DMS 273 (cell line): ENCODE results near the gene CRY1.
A peak's percentile ranks its signal among the peaks of the same experiment; 100 is the strongest.

Experiments used
- DNase-seq: peaks from one replicate; lab custom pipeline; 2025; ENCODE audit not compliant: unreplicated experiment; lab: John Stamatoyannopoulos, UW

The CRY1 gene

DNA sequence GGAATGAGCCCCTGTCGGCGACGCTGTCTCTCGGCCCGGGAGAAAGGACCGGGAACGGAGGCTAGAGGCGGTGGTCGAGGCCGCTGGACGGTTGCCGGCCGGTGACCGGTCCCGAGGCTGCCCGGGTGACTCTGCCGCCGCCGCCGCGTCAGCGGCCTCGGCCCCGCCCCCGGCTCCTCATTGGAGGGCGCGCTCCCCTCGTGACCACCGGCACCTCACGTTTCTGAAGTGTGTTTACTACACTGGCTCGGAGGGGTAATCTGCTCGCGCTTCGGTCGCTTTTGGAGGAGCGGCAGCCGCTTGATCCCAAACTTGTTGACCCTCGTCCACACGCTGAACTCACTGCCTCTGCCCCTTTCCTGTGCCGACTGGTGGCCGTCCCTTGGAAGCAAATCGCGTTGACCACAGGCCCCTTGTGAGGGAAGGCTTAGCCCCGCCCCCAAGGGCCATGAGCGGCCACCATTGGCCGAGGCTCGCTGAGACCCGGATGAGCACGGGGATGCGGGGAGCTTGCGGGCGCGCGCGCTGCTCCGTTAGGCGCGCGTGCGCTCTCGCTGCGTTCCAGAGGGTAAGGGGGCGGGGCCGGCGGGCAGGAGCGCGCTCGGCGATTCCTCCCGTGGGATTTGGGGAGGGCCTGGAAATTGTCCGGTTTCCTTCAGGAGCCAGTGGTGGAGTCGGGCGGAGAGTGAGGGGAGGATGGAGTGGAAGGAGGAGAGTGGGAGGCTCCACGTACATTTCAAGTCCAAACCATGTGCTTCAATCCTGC is at the start of gene CRY1:
Gene CRY1 (minus strand): TSS at position 133 of the 766 bp plus-strand sequence. CDS start 588 bp downstream, outside the sequence.
- peak; percentile 97 for DNase-seq

- no peak for DNase-seq
Measured at GRCh38 chr12:107139787-107140186, 46.4 kb upstream of the CRY1 start.

- DNase-seq: no peak
Measured at GRCh38 chr12:107138990-107139389, 45.6 kb upstream of the CRY1 start.

GRCh38 chr12:107135177-107135576 is 41.8 kb upstream of the CRY1 start:
- no peak for DNase-seq

DNA sequence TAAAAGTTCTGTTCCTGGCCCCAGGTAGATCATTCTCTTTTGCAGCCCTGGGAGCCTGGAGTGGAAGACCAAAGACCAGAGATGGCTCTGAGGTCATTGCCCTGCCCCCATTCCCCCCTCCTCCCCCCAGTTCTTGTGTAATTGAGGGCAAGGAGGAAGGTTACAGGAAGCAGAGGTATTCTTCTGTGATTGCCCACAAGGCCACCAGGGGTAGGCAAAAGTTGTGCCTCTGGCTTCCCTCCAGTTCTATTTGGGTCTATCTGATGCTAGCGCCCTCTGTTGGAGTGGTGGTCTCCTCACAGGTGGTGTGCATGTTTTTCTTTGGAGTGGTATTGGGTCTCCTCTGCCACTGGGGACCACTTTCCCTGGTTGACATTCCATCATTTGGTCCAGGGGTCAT is 41.2 kb upstream of the CRY1 start:
- peak; percentile 48 for DNase-seq

- peak; percentile 3 for DNase-seq
Measured at GRCh38 chr12:107133462-107133861, 40.1 kb upstream of the CRY1 start.

- DNase-seq: peak; percentile 85
Measured at GRCh38 chr12:107131832-107132616, 38.7 kb upstream of the CRY1 start.

GRCh38 chr12:107130830-107131611 is 37.7 kb upstream of the CRY1 start:
- peak; percentile 36 for DNase-seq

GRCh38 chr12:107129315-107129930 is 36.1 kb upstream of the CRY1 start:
- DNase-seq: no peak

DNA sequence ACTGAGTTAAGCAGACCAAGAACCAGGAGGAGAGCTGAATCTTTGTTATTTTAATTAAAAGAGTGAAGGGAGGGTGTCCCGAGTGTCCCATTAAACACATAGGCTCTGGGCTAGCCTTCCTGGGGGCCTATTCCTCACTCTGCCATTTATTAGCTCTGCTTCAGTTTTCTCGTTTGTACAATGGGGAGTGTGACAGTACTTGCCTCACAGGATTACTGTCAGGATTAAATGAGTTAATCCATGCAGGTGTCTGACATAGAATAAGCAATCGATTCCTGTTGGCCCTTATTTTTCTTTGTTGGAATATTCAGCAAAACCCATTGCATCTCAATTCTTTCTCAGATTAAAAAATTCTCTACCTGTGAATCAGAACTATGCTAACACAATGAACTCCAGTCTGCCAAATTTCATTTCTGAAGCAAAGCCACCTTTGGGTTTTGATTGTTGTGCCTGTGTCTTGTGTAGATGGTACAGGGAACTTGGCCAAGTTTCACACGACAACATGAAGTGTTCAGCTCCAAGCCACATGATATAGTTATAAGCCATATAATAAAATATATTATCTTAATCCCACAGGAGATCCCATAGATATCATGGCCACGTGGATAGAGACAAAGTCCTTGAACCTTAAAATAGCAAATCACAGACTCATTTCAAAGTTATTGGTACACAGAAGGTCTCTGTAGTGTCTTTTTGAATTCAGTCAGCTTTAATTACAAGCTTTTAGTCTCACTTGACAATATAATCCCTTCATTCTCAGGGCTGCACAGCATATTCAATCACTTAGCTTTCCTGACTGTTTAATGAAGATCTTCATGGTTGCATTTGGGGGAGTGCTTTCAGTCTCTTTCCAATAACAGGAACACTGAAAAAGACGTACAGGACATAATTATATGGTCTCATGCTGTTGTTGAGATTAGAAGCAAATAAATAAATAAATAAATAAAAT is 34.4 kb upstream of the CRY1 start:
- no peak for DNase-seq

GRCh38 chr12:107126796-107127481 is 33.6 kb upstream of the CRY1 start:
- DNase-seq: peak; percentile 50

DNA sequence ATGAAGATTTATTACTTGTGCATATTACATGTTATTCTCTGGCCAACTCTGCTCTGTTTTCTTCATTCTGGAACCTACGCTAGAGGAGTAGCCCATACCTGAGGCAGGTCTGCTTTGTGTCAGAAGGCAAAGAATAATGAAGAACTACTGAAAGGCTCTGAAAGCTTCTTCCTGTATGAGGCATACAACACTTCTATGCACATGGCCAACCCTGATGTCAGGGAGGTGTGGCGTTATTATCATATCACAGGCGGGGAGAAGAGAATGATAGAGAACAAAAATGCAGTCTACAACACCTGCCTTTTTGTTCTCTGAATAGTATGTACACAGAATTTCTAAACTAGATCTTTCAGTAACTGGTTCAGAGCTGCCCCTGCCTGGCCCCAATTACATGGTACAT is 32.5 kb upstream of the CRY1 start:
- DNase-seq: no peak

DNA sequence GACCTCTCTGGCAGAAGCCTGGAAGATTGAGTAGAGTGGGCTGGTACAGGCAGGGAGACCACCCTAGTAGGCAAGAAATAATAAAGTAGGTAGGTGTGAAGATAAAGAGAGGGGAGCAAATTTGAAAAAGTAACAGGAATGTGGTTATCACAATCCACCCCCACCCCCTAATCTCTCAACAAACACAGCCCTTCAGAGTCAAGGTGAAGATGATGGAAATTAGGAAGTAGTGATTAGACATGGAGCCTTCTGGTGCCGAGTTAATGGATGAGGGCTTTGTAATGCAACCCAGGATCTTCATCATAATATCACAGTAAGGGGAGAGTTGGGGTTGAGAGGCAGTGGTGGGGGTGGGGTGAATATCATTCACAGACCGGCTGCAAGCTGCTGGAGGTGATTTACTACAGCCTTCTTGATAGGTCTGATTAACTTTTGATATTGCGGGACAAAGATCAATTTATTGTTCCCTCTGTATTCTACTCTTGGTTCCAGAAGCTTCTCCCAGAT is 29.2 kb upstream of the CRY1 start:
- no peak for DNase-seq

DNA sequence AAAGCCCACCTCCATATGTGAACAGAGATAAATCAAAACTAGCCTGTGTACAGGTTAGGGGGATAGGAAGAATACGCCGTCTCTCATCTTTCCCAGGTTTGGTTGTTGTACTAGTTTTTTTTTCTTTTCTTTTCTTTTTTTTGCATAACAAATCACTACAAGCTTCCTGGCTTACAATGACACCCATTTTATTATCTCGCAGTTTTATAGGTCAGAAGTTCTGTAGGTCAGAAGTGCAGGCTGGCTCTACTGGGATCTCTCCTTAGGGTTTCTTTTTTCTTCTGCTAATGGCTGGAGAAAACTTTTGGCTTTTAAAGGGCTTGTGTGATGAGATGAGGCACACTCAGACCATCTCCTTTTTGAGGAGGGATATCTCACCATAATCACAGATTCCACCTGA is 25.7 kb upstream of the CRY1 start:
- DNase-seq: no peak

- no peak for DNase-seq
Measured at GRCh38 chr12:107118624-107119023, 25.3 kb upstream of the CRY1 start.

DNA sequence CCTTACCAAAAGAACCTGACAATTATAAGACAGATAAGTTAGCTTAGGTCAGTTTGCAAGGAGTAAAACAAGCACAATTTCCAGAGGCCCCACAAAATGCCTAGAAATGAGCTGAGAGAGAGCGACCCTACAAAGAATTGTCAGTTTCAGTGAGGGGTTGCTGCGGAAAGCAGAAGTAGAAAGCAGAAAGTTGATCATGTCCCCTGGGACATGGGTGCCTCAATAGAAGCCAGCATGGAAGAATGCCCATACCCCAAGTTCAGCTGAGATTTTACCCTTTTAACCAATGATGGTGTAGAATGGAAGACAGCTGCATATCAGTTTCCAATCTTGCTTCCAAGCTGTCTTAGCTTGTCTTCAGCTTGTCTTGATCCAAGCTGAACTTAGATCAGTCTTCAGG is 21.8 kb upstream of the CRY1 start:
- peak; percentile 9 for DNase-seq

DNA sequence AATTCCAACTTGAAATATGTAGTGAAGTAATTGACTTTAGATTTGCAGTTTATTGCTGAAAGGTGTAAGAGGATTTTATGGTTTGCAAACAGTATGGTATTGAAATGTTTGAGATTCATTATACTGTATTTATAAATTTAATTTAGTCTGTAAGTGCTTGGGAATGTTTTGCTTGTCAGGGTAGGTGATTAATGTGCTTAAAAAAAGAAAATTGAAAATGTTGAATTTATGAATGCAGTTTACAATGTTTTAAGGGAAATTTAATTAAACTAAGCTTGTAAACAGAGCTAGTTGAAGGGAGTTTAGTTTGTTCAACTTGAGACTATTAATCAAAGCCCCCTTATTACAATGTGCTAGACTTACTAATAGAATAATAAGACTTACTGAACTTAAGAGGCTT is 18.0 kb upstream of the CRY1 start:
- DNase-seq: no peak

- DNase-seq: peak; percentile 16
Measured at GRCh38 chr12:107109726-107110719, 16.7 kb upstream of the CRY1 start.
